DOHH2 (cell line): ENCODE results near the gene XPOT.

Source experiments
- CTCF ChIP-seq: fragments of 200-600 bp; sonication (generic); IDR thresholded peaks from one replicate; pipeline ENCODE4 v1.5.1; 2014; ENCODE audit warnings: antibody characterized with exemption, mild to moderate bottlenecking, low read depth, low read length; ENCODE audit not compliant: poor library complexity, severe bottlenecking
- EZH2phosphoT487 ChIP-seq: fragments of 200-600 bp; sonication (generic); IDR thresholded peaks from 2 replicates; pipeline ENCODE4 v1.6.1; 2017; ENCODE audit warnings: borderline replicate concordance, mild to moderate bottlenecking, antibody characterized with exemption, low read length, moderate library complexity, mixed read lengths

- TF ChIP-seq CTCF (no peak), EZH2phosphoT487 (no peak)
Observed at GRCh38 chr12:64496839-64497400, 92.7 kb downstream of the XPOT start.
